ENCODE measurements around the gene TMEM53. TPM values are rescaled to one million over a fixed set of nuclear protein-coding genes. Genes with fewer than 3 reads are reported as not detected.
"Not testable (repeated sequence)": the region's sequence is repeated elsewhere in the genome, so short reads cannot be mapped to it uniquely, and the experiment has no call there.

Gene TMEM53
- total and polyA plus RNA-seq, 5 donors from 2014 or later, result 2.7 to 6.8 (median 5.6) TPM

- peaks cover 20% of the 10 kb centered on the region for H3K4me1 ChIP-seq (ENCODE audit: control insufficient read depth, insufficient read depth, low read length, poor library complexity, severe bottlenecking)
- no peaks in the 10 kb centered on the region for H3K36me3 ChIP-seq (ENCODE audit: control insufficient read depth, insufficient read depth, low read length)
- Mint-ChIP-seq H3K36me3 (no peaks in the 10 kb centered on the region), H3K4me3 (peak overlapping the region; percentile 16 to 86 (median 36)), H3K4me1 (peaks cover 0 to 23% (median 7%) of the 10 kb centered on the region in 4 donors), H3K9me3 (no peaks in the 10 kb centered on the region), H3K27me3 (no peaks in the 10 kb centered on the region), H3K27ac (no peak overlapping the region)
- no peaks in the 10 kb centered on the region for H3K27me3 ChIP-seq (ENCODE audit: control insufficient read depth, insufficient read depth, low read length)
- no peak for ATAC-seq (ENCODE audit: low read depth in 2 of 2)
- H3K27ac ChIP-seq (ENCODE audit: insufficient read depth, low read length, poor library complexity, severe bottlenecking), result no peak overlapping the region
- no peak for DNase-seq
- no peak overlapping the region for H3K4me3 ChIP-seq (ENCODE audit: low read depth, low read length)
- H3K9me3 ChIP-seq (ENCODE audit: control insufficient read depth in 2 of 2, low read length in 2 of 2), result no peaks in the 10 kb centered on the region
Observed at GRCh38 chr1:44672254-44672955, 1.9 kb downstream of the TMEM53 start.

- Histone ChIP-seq H3K4me1 (ENCODE audit: control insufficient read depth, insufficient read depth, low read length, poor library complexity, severe bottlenecking) (peaks cover 20% of the 10 kb centered on the region), H3K27me3 (ENCODE audit: control insufficient read depth, insufficient read depth, low read length) (no peaks in the 10 kb centered on the region), H3K9me3 (ENCODE audit: control insufficient read depth in 2 of 2, low read length in 2 of 2) (no peaks in the 10 kb centered on the region), H3K36me3 (ENCODE audit: control insufficient read depth, insufficient read depth, low read length) (no peaks in the 10 kb centered on the region), H3K27ac (ENCODE audit: insufficient read depth, low read length, poor library complexity, severe bottlenecking) (no peak overlapping the region), H3K4me3 (ENCODE audit: low read depth, low read length) (no peak overlapping the region)
- Mint-ChIP-seq H3K27me3 (no peaks in the 10 kb centered on the region), H3K4me1 (peaks cover 0 to 23% (median 7%) of the 10 kb centered on the region in 4 donors), H3K9me3 (no peaks in the 10 kb centered on the region), H3K4me3 (peak overlapping the region in 1 of 4 donors; percentile 50), H3K36me3 (no peaks in the 10 kb centered on the region), H3K27ac (peak overlapping the region in 1 of 3 donors; percentile 31)
- ATAC-seq (ENCODE audit: low read depth in 2 of 2), result no peak
- no peak for DNase-seq
Observed at GRCh38 chr1:44670751-44671640, 3.3 kb downstream of the TMEM53 start.

GRCh38 chr1:44666719-44667118 is 7.6 kb downstream of the TMEM53 start:
- not testable (repeated sequence) for H3K4me3 ChIP-seq (ENCODE audit: low read depth, low read length); DNase-seq; ATAC-seq (ENCODE audit: low read depth in 2 of 2); H3K9me3 ChIP-seq (ENCODE audit: control insufficient read depth in 2 of 2, low read length in 2 of 2); H3K4me3 Mint-ChIP-seq; H3K36me3 Mint-ChIP-seq; H3K36me3 ChIP-seq (ENCODE audit: control insufficient read depth, insufficient read depth, low read length); H3K27me3 Mint-ChIP-seq; H3K27me3 ChIP-seq (ENCODE audit: control insufficient read depth, insufficient read depth, low read length); H3K9me3 Mint-ChIP-seq; H3K27ac ChIP-seq (ENCODE audit: insufficient read depth, low read length, poor library complexity, severe bottlenecking); H3K4me1 ChIP-seq (ENCODE audit: control insufficient read depth, insufficient read depth, low read length, poor library complexity, severe bottlenecking)
- Mint-ChIP-seq H3K27ac (peak overlapping the region in 1 of 3 donors; percentile 74), H3K4me1 (peaks cover 5 to 20% (median 12%) of the 10 kb centered on the region in 4 donors)

- no peaks in the 10 kb centered on the region for H3K36me3 Mint-ChIP-seq
- no peaks in the 10 kb centered on the region for H3K27me3 ChIP-seq (ENCODE audit: control insufficient read depth, insufficient read depth, low read length)
- no peaks in the 10 kb centered on the region for H3K36me3 ChIP-seq (ENCODE audit: control insufficient read depth, insufficient read depth, low read length)
- peak overlapping the region; percentile 4 to 82 (median 32) for H3K4me3 Mint-ChIP-seq
- peak overlapping the region; percentile 53 to 91 (median 91) for H3K27ac Mint-ChIP-seq
- peak; percentile 58 to 72 for ATAC-seq (ENCODE audit: low read depth in 2 of 2)
- no peaks in the 10 kb centered on the region for H3K9me3 ChIP-seq (ENCODE audit: control insufficient read depth in 2 of 2, low read length in 2 of 2)
- peaks cover 5 to 20% (median 12%) of the 10 kb centered on the region in 4 donors for H3K4me1 Mint-ChIP-seq
- peak in 2 of 3 donors; percentile 13 to 46 for DNase-seq
- no peaks in the 10 kb centered on the region for H3K9me3 Mint-ChIP-seq
- peaks cover 7% of the 10 kb centered on the region for H3K4me1 ChIP-seq (ENCODE audit: control insufficient read depth, insufficient read depth, low read length, poor library complexity, severe bottlenecking)
- no peak overlapping the region for H3K27ac ChIP-seq (ENCODE audit: insufficient read depth, low read length, poor library complexity, severe bottlenecking)
- no peaks in the 10 kb centered on the region for H3K27me3 Mint-ChIP-seq
- peak overlapping the region; percentile 41 for H3K4me3 ChIP-seq (ENCODE audit: low read depth, low read length)
Observed at GRCh38 chr1:44664730-44665370, 9.4 kb downstream of the TMEM53 start.

GRCh38 chr1:44663417-44663816 is 10.9 kb downstream of the TMEM53 start:
- H3K36me3 ChIP-seq (ENCODE audit: control insufficient read depth, insufficient read depth, low read length), result no peaks in the 10 kb centered on the region
- H3K4me3 ChIP-seq (ENCODE audit: low read depth, low read length), result no peak overlapping the region
- H3K9me3 ChIP-seq (ENCODE audit: control insufficient read depth in 2 of 2, low read length in 2 of 2), result no peaks in the 10 kb centered on the region
- ATAC-seq (ENCODE audit: low read depth in 2 of 2) (no peak), DNase-seq (no peak)
- H3K27ac ChIP-seq (ENCODE audit: insufficient read depth, low read length, poor library complexity, severe bottlenecking), result no peak overlapping the region
- peak overlapping the region in 2 of 3 donors; percentile 7 to 24 for H3K27ac Mint-ChIP-seq
- H3K9me3 Mint-ChIP-seq, result no peaks in the 10 kb centered on the region
- H3K4me1 ChIP-seq (ENCODE audit: control insufficient read depth, insufficient read depth, low read length, poor library complexity, severe bottlenecking), result peaks cover 7% of the 10 kb centered on the region
- no peaks in the 10 kb centered on the region for H3K27me3 Mint-ChIP-seq
- peak overlapping the region in 1 of 4 donors; percentile 53 for H3K4me3 Mint-ChIP-seq
- no peaks in the 10 kb centered on the region for H3K36me3 Mint-ChIP-seq
- H3K4me1 Mint-ChIP-seq, result peaks cover 5 to 20% (median 12%) of the 10 kb centered on the region in 4 donors
- no peaks in the 10 kb centered on the region for H3K27me3 ChIP-seq (ENCODE audit: control insufficient read depth, insufficient read depth, low read length)

- Mint-ChIP-seq H3K4me1 (peaks cover 5 to 20% (median 12%) of the 10 kb centered on the region in 4 donors), H3K27ac (no peak overlapping the region), H3K4me3 (no peak overlapping the region), H3K9me3 (no peaks in the 10 kb centered on the region), H3K36me3 (peaks cover 4% of the 10 kb centered on the region), H3K27me3 (no peaks in the 10 kb centered on the region)
- ATAC-seq (ENCODE audit: low read depth in 2 of 2) (no peak), DNase-seq (no peak)
- Histone ChIP-seq H3K4me3 (ENCODE audit: low read depth, low read length) (no peak overlapping the region), H3K27me3 (ENCODE audit: control insufficient read depth, insufficient read depth, low read length) (no peaks in the 10 kb centered on the region), H3K27ac (ENCODE audit: insufficient read depth, low read length, poor library complexity, severe bottlenecking) (no peak overlapping the region), H3K4me1 (ENCODE audit: control insufficient read depth, insufficient read depth, low read length, poor library complexity, severe bottlenecking) (peaks cover 7% of the 10 kb centered on the region), H3K9me3 (ENCODE audit: control insufficient read depth in 2 of 2, low read length in 2 of 2) (no peaks in the 10 kb centered on the region), H3K36me3 (ENCODE audit: control insufficient read depth, insufficient read depth, low read length) (no peaks in the 10 kb centered on the region)
Observed at GRCh38 chr1:44662683-44663030, 11.6 kb downstream of the TMEM53 start.

- Histone ChIP-seq H3K9me3 (ENCODE audit: control insufficient read depth in 2 of 2, low read length in 2 of 2) (no peaks in the 10 kb centered on the region), H3K27ac (ENCODE audit: insufficient read depth, low read length, poor library complexity, severe bottlenecking) (no peak overlapping the region), H3K4me1 (ENCODE audit: control insufficient read depth, insufficient read depth, low read length, poor library complexity, severe bottlenecking) (peaks cover 7% of the 10 kb centered on the region), H3K27me3 (ENCODE audit: control insufficient read depth, insufficient read depth, low read length) (no peaks in the 10 kb centered on the region), H3K36me3 (ENCODE audit: control insufficient read depth, insufficient read depth, low read length) (no peaks in the 10 kb centered on the region), H3K4me3 (ENCODE audit: low read depth, low read length) (no peak overlapping the region)
- no peak overlapping the region for H3K27ac Mint-ChIP-seq
- ATAC-seq (ENCODE audit: low read depth in 2 of 2) (no peak), DNase-seq (no peak)
- H3K4me3 Mint-ChIP-seq, result no peak overlapping the region
- H3K4me1 Mint-ChIP-seq, result peaks cover 5 to 20% (median 12%) of the 10 kb centered on the region in 4 donors
- peaks cover 4% of the 10 kb centered on the region for H3K36me3 Mint-ChIP-seq
- H3K9me3 Mint-ChIP-seq, result no peaks in the 10 kb centered on the region
- no peaks in the 10 kb centered on the region for H3K27me3 Mint-ChIP-seq
Observed at GRCh38 chr1:44661781-44662682, 12.2 kb downstream of the TMEM53 start.

Measured in CD4-positive, CD25-positive, alpha-beta regulatory T cell (primary cell).